Right lobe of liver (tissue), 6 donors: Measurements from ENCODE around the gene ATP6V0D1. TPM values are rescaled to one million over a fixed set of nuclear protein-coding genes. Genes with fewer than 3 reads are reported as not detected.

ENCODE experiments used
- ATAC-seq, 4 donors: fragments of 200-7000 bp; cut with Tn5 transposase; one replicate each; pipeline ENCODE4 v1.9.1; 2020; ENCODE audit warnings: mild to moderate bottlenecking in 4 of 4, moderate library complexity in 4 of 4
- DNase-seq, 3 donors: peaks; one replicate each; pipeline ENCODE4 v3.0.0-alpha.2; 2020
- H3K27ac ChIP-seq, 3 donors: fragments of 200-600 bp; one replicate each; pipeline ENCODE4 v1.8.0; 2022
- H3K27me3 ChIP-seq, 2 donors: fragments of 200-600 bp; one replicate each; pipeline ENCODE4 v1.8.0; 2022
- H3K36me3 ChIP-seq, 4 donors: fragments of 200-600 bp; sonication (generic) in 1 of 4; one replicate each; pipeline versions ENCODE4 v1.5.1 to v1.8.0; 2017 to 2022; ENCODE audit warnings: control low read depth in 1 of 4
- H3K4me1 ChIP-seq, 4 donors: fragments of 200-600 bp; sonication (generic) in 1 of 4; one replicate each; pipeline versions ENCODE4 v1.5.1 to v1.8.0; 2017 to 2022; ENCODE audit warnings: control low read depth in 1 of 4
- H3K4me3 ChIP-seq, 3 donors: fragments of 200-600 bp; one replicate each; pipeline ENCODE4 v1.8.0; 2022
- H3K9me3 ChIP-seq, 4 donors: fragments of 200-600 bp; sonication (generic) in 1 of 4; one replicate each; pipeline versions ENCODE4 v1.5.1 to v1.8.0; 2017 to 2022; ENCODE audit warnings: control low read depth in 1 of 4
- CTCF ChIP-seq, 4 donors: fragments of 200-600 bp in 3 of 4; fragments of 450-650 bp in 1 of 4; IDR thresholded peaks; one replicate each; pipeline versions ENCODE4 v1.5.1 to v1.8.0; 2016 to 2022; ENCODE audit warnings: antibody characterized with exemption in 4 of 4, mild to moderate bottlenecking in 2 of 4
- POLR2A ChIP-seq: fragments of 450-650 bp; IDR thresholded peaks from one replicate; pipeline ENCODE4 v1.6.1; 2017; ENCODE audit warnings: antibody characterized with exemption, mild to moderate bottlenecking
- WGBS: methylation state at CpG from one replicate; pipeline ENCODE4 v1.1.6; 2018; ENCODE audit warnings: low coverage, low lambda C conversion rate; ENCODE audit not compliant: insufficient coverage; ENCODE audit errors: missing lambda C conversion rate; 5-methylcytosine and 5-hydroxymethylcytosine counted together
- intact Hi-C, 2 donors: fragments of 100-400 bp; cut with DNase I; formaldehyde crosslinking; loops; one replicate each; pipeline versions ENCODE4 v1.11.2 to v1.14.1; 2022
- total RNA-seq, 6 experiments: library from RNA; depleted of rRNA in 2 of 6; stranded (reverse); fragments of >200 nt in 2 of 6; fragmentation: NEBNext Ultra II Directional in 3 of 6; extraction: Animal tissue kit (Norgen Biotek cat#: 25700) in 3 of 6; gene quantifications; one replicate each; pipeline versions ENCODE4 v1.1.0 to v1.2.4, GENCODE V29; 2016 to 2023
- donor health status: DM: no; HTN: yes; CAD: no.
- donor health status: DM: no; HTN: no; CAD: no.
- donor health status: DM: no; HTN: no; CAD: no.
- donor health status: DM: no; HTN: yes; CAD: no.
- donor health status: DM: no; HTN: yes; CAD: no.

The ATP6V0D1 gene
- total RNA-seq, 6 experiments from 2014 or later = 33.6 to 84.6 (median 47.0) TPM

- TF ChIP-seq POLR2A (no peak), CTCF (IDR thresholded peaks at IDR 0.05) (no peak)
- H3K27ac ChIP-seq = no peak overlapping the region
- intact Hi-C loops = loop anchor here in 1 of 2 donors (10.0 kb wide), 1 partner anchor 144 kb away; no protein-coding TSS in a partner anchor
- H3K4me1 ChIP-seq = peaks cover 0 to 3% (median 0%) of the 10 kb centered on the region in 4 donors
- H3K36me3 ChIP-seq = no peaks in the 10 kb centered on the region
- DNase-seq = peak in 1 of 3 donors; percentile 46
- H3K4me3 ChIP-seq = no peak overlapping the region
- no peaks in the 10 kb centered on the region for H3K27me3 ChIP-seq
- 84% methylated on average over 9 of the region's 19 CpGs for WGBS
- no peaks in the 10 kb centered on the region for H3K9me3 ChIP-seq
- no peak for ATAC-seq
Measured at GRCh38 chr16:67398546-67399217, 82.3 kb downstream of the ATP6V0D1 start.

DNA sequence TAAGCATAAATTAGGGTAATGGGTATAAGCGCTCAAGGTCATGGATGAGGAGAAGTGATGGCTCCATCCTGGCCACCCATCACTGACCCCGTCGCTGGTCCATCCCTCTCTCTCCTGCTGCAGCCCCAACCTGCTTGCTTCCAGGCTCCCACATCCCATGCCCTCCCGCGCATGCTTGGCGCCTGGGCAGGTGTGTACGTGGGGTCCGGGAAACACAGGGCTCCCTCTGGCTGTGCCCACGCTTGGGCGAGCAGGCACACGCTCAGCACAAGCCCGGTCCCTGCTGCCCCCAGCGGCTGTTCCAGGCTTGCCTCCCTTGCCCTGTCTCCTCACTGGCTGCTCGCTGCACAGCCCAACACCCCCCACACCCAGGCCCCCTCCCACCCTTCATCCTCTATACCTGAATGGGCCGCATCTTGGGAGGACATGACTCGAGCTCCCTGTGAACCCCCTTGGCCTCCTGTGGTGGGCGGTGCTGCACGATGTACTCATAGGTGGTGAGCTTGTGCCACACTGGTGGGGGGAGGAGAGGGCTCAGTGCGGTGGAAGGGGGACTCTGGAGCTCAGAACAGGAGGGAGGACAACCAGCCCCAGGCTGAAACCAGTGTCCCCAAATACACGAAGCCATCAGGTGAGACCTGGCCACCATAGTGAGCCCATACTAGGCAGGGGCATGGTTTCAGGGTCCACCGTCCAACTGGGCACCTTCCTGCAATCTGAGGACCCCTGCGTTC, 83.0 kb downstream of the ATP6V0D1 start:
- no peaks in the 10 kb centered on the region for H3K9me3 ChIP-seq
- peak in 1 of 3 donors; percentile 49 for DNase-seq
- intact Hi-C loops = loop anchor here in 1 of 2 donors (10.0 kb wide), 1 partner anchor 143 kb away; no protein-coding TSS in a partner anchor
- 82% methylated on average over 4 of the region's 22 CpGs for WGBS
- peaks cover 0 to 8% (median 0%) of the 10 kb centered on the region in 4 donors for H3K4me1 ChIP-seq
- no peaks in the 10 kb centered on the region for H3K27me3 ChIP-seq
- no peak overlapping the region for H3K4me3 ChIP-seq
- no peak overlapping the region for H3K27ac ChIP-seq
- TF ChIP-seq CTCF (IDR thresholded peaks at IDR 0.05) (no peak), POLR2A (no peak)
- ATAC-seq = no peak
- no peaks in the 10 kb centered on the region for H3K36me3 ChIP-seq

DNA sequence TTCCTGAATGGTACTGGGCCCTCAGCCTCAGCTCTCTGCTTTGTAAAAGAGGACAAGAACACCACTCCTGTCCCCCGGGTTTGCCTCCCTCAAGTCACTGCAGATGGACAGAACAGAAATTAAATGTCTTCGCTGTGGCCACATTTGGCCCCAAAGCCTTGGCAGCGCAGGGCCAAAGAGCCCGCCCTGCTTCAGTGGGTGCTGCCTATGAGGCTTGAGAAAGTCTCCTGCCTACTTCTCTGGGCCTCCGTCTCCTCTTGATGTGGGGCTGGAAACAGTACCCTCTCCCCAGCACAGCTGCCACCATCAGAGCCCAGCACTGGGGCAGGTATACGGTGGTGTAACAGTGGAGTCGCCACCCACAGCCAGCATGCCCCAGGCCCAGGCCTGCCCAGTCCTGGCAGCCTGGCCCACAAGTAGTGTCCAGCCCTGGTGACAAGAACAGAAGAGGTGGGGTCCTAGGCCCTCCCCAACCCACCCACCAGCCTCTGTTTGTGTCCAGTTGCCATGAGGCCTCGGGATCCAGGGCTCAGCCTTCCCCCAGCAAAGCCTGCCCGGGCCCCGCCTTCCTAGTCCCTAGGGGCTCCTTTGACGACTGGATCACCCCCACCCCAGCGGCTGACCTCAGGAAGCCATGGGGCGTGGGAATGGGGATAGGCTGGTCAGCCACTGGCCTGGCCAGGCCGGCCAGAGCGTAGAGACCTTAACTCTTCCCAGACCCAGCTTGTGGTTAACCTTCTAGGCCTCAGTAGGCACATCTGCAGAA, 83.7 kb downstream of the ATP6V0D1 start:
- Histone ChIP-seq H3K9me3 (no peaks in the 10 kb centered on the region), H3K4me1 (peaks cover 0 to 8% (median 0%) of the 10 kb centered on the region in 4 donors), H3K4me3 (no peak overlapping the region), H3K27ac (no peak overlapping the region), H3K27me3 (no peaks in the 10 kb centered on the region), H3K36me3 (no peaks in the 10 kb centered on the region)
- intact Hi-C loops = loop anchor here in 1 of 2 donors (10.0 kb wide), 1 partner anchor 142 kb away; no protein-coding TSS in a partner anchor
- no CpG with 5 or more reads among the region's 15 CpGs for WGBS
- DNase-seq = peak in 1 of 3 donors; percentile 53
- TF ChIP-seq CTCF (IDR thresholded peaks at IDR 0.05) = no peak
- TF ChIP-seq POLR2A = no peak
- ATAC-seq = no peak

GRCh38 chr16:67396159-67397035, 84.6 kb downstream of the ATP6V0D1 start:
- H3K4me1 ChIP-seq = peaks cover 0 to 8% (median 0%) of the 10 kb centered on the region in 4 donors
- H3K4me3 ChIP-seq = no peak overlapping the region
- H3K27ac ChIP-seq = no peak overlapping the region
- H3K9me3 ChIP-seq = no peaks in the 10 kb centered on the region
- ATAC-seq = peak in 2 of 4 donors; percentile 10 to 37
- no peaks in the 10 kb centered on the region for H3K36me3 ChIP-seq
- H3K27me3 ChIP-seq = no peaks in the 10 kb centered on the region
- WGBS = 5% methylated on average over 8 of the region's 31 CpGs
- intact Hi-C loops = loop anchor here in 1 of 2 donors (10.0 kb wide), 1 partner anchor 142 kb away; no protein-coding TSS in a partner anchor
- DNase-seq = peak in 1 of 3 donors; percentile 61
- TF ChIP-seq CTCF (IDR thresholded peaks at IDR 0.05) = no peak
- no peak for TF ChIP-seq POLR2A
